GM12878 (cell line): ENCODE data around the gene OSBPL3. TPM values are rescaled to one million over a fixed set of nuclear protein-coding genes. Genes with fewer than 3 reads are reported as not detected.

Source experiments
- ATAC-seq: fragments of 200-7000 bp; cut with Tn5 transposase; 3 replicates; pipeline ENCODE4 v1.9.1; 2020; ENCODE audit warnings: mild to moderate bottlenecking, moderate library complexity
- BruUV-seq: library from RNA; stranded (reverse); fragments of 400-500 nt; replicated peaks from 2 replicates; lab custom pipeline; 2021; lab: Mats Ljungman, UMichigan
- CTCF ChIA-PET: fragments of 300-600 bp; sonication (Branson Sonifier 250); formaldehyde crosslinking; extraction: SDS; loops from one replicate; lab custom pipeline; 2021; ENCODE audit warnings: inconsistent platforms; lab: Yijun Ruan, JAX
- POLR2A ChIA-PET: fragments of 350-600 bp; formaldehyde crosslinking; extraction: SDS; loops from one replicate; lab custom pipeline; 2021; ENCODE audit warnings: inconsistent platforms; lab: Charles Lee
- RAD21 ChIA-PET: fragments of 300-600 bp; sonication (Branson Sonifier 250); formaldehyde crosslinking; loops from one replicate; lab custom pipeline; 2023; ENCODE audit warnings: antibody characterized with exemption; ENCODE audit not compliant: unreplicated experiment; lab: Charles Lee
- SMC1A ChIA-PET: fragments of 300-600 bp; sonication (Branson Sonifier 250); formaldehyde crosslinking; loops from one replicate; lab custom pipeline; 2023; ENCODE audit not compliant: unreplicated experiment, uncharacterized antibody; lab: Charles Lee
- DNase-seq: peaks from one replicate; pipeline ENCODE4 v3.0.0-alpha.2; 2011; ENCODE audit warnings: low read depth, low spot score
- FAIRE-seq: peaks from 3 replicates; lab custom pipeline; 2011; peaks lifted over from hg19 to GRCh38; lab: Jason Lieb, UNC
- H2AFZ ChIP-seq: 2 replicates; pipeline ENCODE4 v1.6.0; 2011; ENCODE audit warnings: low read depth, low read length, control low read depth; ENCODE audit not compliant: control insufficient read depth
- H3K27ac ChIP-seq: 2 replicates; pipeline ENCODE4 v1.5.1; 2011; ENCODE audit warnings: control low read depth; ENCODE audit not compliant: control insufficient read depth, insufficient read depth
- H3K27me3 ChIP-seq, 2 experiments: replicated peaks in 1 of 2; 2 replicates each; pipeline versions ENCODE4 v1.6.0 to v1.6.1; 2011; ENCODE audit warnings: low read length in 1 of 2; ENCODE audit not compliant: control insufficient read depth in 2 of 2, insufficient read depth in 2 of 2
- H3K36me3 ChIP-seq, 2 experiments: 2 replicates each; pipeline ENCODE4 v1.5.1; 2011; ENCODE audit warnings: low read length in 1 of 2; ENCODE audit not compliant: control insufficient read depth in 2 of 2, insufficient read depth in 2 of 2
- H3K4me1 ChIP-seq: 2 replicates; pipeline ENCODE4 v1.6.1; 2011; ENCODE audit warnings: mild to moderate bottlenecking, low read length, moderate library complexity, mixed read lengths; ENCODE audit not compliant: control insufficient read depth, insufficient read depth
- H3K4me2 ChIP-seq: 2 replicates; pipeline ENCODE4 v1.6.0; 2011; ENCODE audit warnings: control low read depth; ENCODE audit not compliant: control insufficient read depth, insufficient read depth
- H3K4me3 ChIP-seq: fragments of 200-600 bp; sonication (generic); 2 replicates; pipeline ENCODE4 v1.5.1; 2016
- H3K79me2 ChIP-seq: 2 replicates; pipeline ENCODE4 v1.6.0; 2011; ENCODE audit warnings: low read length; ENCODE audit not compliant: control insufficient read depth, insufficient read depth
- H3K9ac ChIP-seq: 2 replicates; pipeline ENCODE4 v1.8.0; 2011; ENCODE audit warnings: low read length, control low read depth, mixed read lengths; ENCODE audit not compliant: control insufficient read depth, insufficient read depth
- H3K9me3 ChIP-seq: replicated peaks from 3 replicates; pipeline ENCODE4 v1.5.1; 2011; ENCODE audit warnings: mild to moderate bottlenecking, low read length; ENCODE audit not compliant: control insufficient read depth, insufficient read depth
- H4K20me1 ChIP-seq: 2 replicates; pipeline ENCODE4 v1.6.0; 2011; ENCODE audit not compliant: control insufficient read depth, insufficient read depth
- BHLHE40 ChIP-seq, 2 experiments: fragments of 450-650 bp in 1 of 2; IDR thresholded peaks; 2 replicates each; pipeline ENCODE4 v1.6.1; 2011 to 2017; ENCODE audit warnings: low read depth in 2 of 2, borderline replicate concordance in 1 of 2, improper control_type of control experiment in 1 of 2, low read length in 1 of 2, mild to moderate bottlenecking in 1 of 2
- EED ChIP-seq: sonication (generic); IDR thresholded peaks from 2 replicates; pipeline ENCODE4 v1.6.1; 2016; ENCODE audit warnings: antibody characterized with exemption, low read depth
- MAX ChIP-seq: IDR thresholded peaks from 2 replicates; pipeline ENCODE4 v1.6.1; 2012; ENCODE audit warnings: low read depth, low read length, improper control_type of control experiment
- MEF2B ChIP-seq: fragments of 450-650 bp; IDR thresholded peaks from 2 replicates; pipeline ENCODE4 v1.6.1; 2018; ENCODE audit warnings: mild to moderate bottlenecking, moderate library complexity; ENCODE audit not compliant: partially characterized antibody, poor library complexity, severe bottlenecking
- MTA2 ChIP-seq: fragments of 450-650 bp; IDR thresholded peaks from 2 replicates; pipeline ENCODE4 v1.6.1; 2016; ENCODE audit warnings: low read depth, mild to moderate bottlenecking, moderate library complexity
- MTA3 ChIP-seq: IDR thresholded peaks from 2 replicates; pipeline ENCODE4 v1.6.1; 2012; ENCODE audit warnings: low read length, inconsistent platforms, borderline replicate concordance
- RELA ChIP-seq: fragments of 450-650 bp; IDR thresholded peaks from 2 replicates; pipeline ENCODE4 v1.8.0; 2014; ENCODE audit warnings: borderline replicate concordance; ENCODE audit not compliant: partially characterized antibody
- RFX5 ChIP-seq: IDR thresholded peaks from 2 replicates; pipeline ENCODE4 v1.6.1; 2011; ENCODE audit warnings: low read depth, low read length, improper control_type of control experiment
- SIN3A ChIP-seq: IDR thresholded peaks from 2 replicates; pipeline ENCODE4 v1.6.1; 2012; ENCODE audit warnings: low read depth, low read length, improper control_type of control experiment
- WRNIP1 ChIP-seq: IDR thresholded peaks from 2 replicates; pipeline ENCODE4 v1.6.1; 2011; ENCODE audit warnings: low read depth, low read length, improper control_type of control experiment, borderline replicate concordance
- ZZZ3 ChIP-seq: IDR thresholded peaks from 2 replicates; pipeline ENCODE4 v1.6.1; 2011; ENCODE audit warnings: low read depth; ENCODE audit not compliant: control insufficient read depth, insufficient read length
- WGBS: methylation state at CpG from one replicate; pipeline ENCODE4 v1.1.6; 2016; ENCODE audit warnings: low lambda C conversion rate; ENCODE audit not compliant: insufficient replicate concordance, insufficient coverage; ENCODE audit errors: missing lambda C conversion rate; 5-methylcytosine and 5-hydroxymethylcytosine counted together
- in situ Hi-C: fragments of 300-500 bp; cut with MboI; formaldehyde crosslinking; loops from 9 replicates; pipeline ENCODE4 v1.14.3; 2018; ENCODE audit warnings: mixed read lengths
- intact Hi-C: fragments of 100-400 bp; cut with micrococcal nuclease; formaldehyde crosslinking; loops from one replicate; pipeline ENCODE4 v1.14.2; 2022; ENCODE audit not compliant: unreplicated experiment
- polyA plus RNA-seq, 11 experiments: library from polyadenylated mRNA; depleted of rRNA in 4 of 11; unstranded in 6 of 11; stranded (reverse) in 5 of 11; fragments of >200 nt; fragmentation: Nextera tagmentation in 4 of 11; fragmentation: Illumina TruSeq in 1 of 11; extraction: Ambion mirVana in 4 of 11; extraction: Trizol in 1 of 11; gene quantifications; 1 replicate in 1 of 11; 2 replicates in 10 of 11; pipeline versions ENCODE4 v1.2.1 to v1.2.3, GENCODE V29; 2011 to 2016; ENCODE audit warnings: inconsistent platforms in 2 of 11, missing spikeins in 2 of 11, low read depth in 1 of 11
- total RNA-seq, 4 experiments: library from RNA; depleted of rRNA in 3 of 4; stranded (reverse); fragments of >200 nt in 3 of 4; fragmentation: Illumina TruSeq in 1 of 4; extraction: Trizol in 1 of 4; gene quantifications; 2 replicates each; pipeline versions ENCODE4 v1.2.1 to v1.2.3, GENCODE V29; 2013 to 2021
- TF ChIP-seq, protein P1 (sequence below): fragments of 450-650 bp; IDR thresholded peaks from 2 replicates; pipeline ENCODE4 v1.6.1; 2017; ENCODE audit warnings: mild to moderate bottlenecking, moderate library complexity

OSBPL3 gene
- total and polyA plus RNA-seq, 10 of the 15 experiments (the other 5 are each of a cell fraction or from before 2014, with no cell fraction given), result 6.1 to 46.6 (median 27.0) TPM

DNA sequence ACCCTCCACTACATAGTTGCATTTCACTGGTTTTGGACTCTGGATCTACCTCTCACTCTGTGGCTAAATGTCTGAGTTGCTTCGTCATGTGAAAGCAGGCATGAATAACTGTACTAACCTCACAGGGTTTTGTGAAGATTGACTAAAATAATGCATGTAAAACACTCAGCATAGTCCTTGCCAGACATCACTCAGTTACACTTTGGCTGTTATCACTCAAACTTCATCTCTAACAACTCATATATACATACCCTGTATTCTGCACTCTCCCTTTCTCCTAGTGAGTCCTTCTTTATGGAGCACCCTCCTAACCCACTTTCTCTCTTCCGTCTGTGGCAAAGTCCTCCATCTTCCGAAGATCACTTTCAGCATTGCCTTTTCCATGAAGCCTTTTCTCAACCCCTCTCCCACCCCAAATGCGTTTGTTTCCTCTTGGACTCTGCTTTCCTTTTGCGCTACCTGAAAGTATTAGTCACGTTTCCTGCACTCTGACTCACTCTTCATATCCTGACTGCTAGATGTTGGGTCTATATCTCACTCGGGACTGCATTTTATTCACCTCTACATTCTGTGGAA is 72.6 kb downstream of the OSBPL3 start (continued):
- TF ChIP-seq, protein P1, sequence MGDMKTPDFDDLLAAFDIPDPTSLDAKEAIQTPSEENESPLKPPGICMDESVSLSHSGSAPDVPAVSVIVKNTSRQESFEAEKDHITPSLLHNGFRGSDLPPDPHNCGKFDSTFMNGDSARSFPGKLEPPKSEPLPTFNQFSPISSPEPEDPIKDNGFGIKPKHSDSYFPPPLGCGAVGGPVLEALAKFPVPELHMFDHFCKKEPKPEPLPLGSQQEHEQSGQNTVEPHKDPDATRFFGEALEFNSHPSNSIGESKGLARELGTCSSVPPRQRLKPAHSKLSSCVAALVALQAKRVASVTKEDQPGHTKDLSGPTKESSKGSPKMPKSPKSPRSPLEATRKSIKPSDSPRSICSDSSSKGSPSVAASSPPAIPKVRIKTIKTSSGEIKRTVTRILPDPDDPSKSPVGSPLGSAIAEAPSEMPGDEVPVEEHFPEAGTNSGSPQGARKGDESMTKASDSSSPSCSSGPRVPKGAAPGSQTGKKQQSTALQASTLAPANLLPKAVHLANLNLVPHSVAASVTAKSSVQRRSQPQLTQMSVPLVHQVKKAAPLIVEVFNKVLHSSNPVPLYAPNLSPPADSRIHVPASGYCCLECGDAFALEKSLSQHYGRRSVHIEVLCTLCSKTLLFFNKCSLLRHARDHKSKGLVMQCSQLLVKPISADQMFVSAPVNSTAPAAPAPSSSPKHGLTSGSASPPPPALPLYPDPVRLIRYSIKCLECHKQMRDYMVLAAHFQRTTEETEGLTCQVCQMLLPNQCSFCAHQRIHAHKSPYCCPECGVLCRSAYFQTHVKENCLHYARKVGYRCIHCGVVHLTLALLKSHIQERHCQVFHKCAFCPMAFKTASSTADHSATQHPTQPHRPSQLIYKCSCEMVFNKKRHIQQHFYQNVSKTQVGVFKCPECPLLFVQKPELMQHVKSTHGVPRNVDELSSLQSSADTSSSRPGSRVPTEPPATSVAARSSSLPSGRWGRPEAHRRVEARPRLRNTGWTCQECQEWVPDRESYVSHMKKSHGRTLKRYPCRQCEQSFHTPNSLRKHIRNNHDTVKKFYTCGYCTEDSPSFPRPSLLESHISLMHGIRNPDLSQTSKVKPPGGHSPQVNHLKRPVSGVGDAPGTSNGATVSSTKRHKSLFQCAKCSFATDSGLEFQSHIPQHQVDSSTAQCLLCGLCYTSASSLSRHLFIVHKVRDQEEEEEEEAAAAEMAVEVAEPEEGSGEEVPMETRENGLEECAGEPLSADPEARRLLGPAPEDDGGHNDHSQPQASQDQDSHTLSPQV, result no peak

DNA sequence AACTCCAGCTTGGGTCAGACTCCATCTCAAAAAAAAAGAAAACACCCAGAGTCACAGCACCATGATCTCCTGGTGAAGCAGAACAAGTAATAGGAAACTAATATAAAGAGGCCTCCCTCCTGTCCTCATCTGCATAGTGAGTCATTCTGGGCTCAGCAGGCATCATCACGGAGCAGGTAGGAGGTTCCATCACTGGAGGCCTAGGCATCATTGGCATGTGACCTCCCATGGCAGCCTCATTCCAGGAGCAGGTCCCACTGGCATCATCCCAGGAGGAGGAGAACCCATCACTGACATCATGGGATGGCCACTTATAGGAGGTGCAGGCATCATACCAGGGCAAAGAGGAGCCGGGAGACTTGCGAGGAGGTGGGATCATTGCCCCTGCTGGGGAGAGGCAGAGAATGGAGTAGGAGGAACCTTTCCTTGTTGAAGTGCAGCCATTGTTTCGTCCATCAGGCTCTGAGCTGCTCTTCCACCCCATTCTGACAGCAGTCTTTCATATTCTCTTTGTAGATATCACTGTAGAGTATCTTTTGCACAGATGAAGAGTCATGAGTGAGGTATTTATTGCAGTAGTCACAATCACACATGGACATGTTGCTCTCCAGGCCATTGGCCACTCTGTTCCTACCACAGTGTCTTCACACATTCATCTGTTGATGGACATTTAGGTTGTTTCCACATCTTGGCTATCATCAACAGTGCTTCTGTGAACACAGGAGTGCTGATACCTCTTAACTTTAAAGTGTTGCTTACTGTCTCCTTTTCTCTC is 73.8 kb downstream of the OSBPL3 start:
- no peak overlapping the region for H3K4me2 ChIP-seq
- H3K27ac ChIP-seq, result peak overlapping the region; percentile 80
- H2AFZ ChIP-seq, result no peak overlapping the region
- peaks cover 55% of the 10 kb centered on the region for H3K79me2 ChIP-seq
- H3K9me3 ChIP-seq, result no peaks in the 10 kb centered on the region
- H3K4me1 ChIP-seq, result peaks cover 40% of the 10 kb centered on the region
- DNase-seq (no peak), FAIRE-seq (no peak), ATAC-seq (no peak)
- no peaks in the 10 kb centered on the region for H3K27me3 ChIP-seq
- SMC1A ChIA-PET, result interaction anchor here (0.9 to 1.5 kb wide), 5 partner anchors 8 to 84 kb away, joined by 3 to 4 read pairs (median 4); no protein-coding TSS in a partner anchor
- no peaks in the 10 kb centered on the region for H4K20me1 ChIP-seq
- no TSS peak for BruUV-seq
- in situ Hi-C loops (loop anchor here (25.0 kb wide), 1 partner anchor 1056 kb away; no protein-coding TSS in a partner anchor), intact Hi-C loops (no loop called here)
- no peak overlapping the region for H3K9ac ChIP-seq
- TF ChIP-seq MAX (no peak), SIN3A (no peak), ZZZ3 (no peak), MEF2B (no peak), MTA3 (no peak), EED (no peak), RELA (no peak), BHLHE40 (IDR thresholded peaks at IDR 0.05; ENCODE audit: borderline replicate concordance in 1 of 2, low read depth in 2 of 2, low read length in 1 of 2) (no peak), MTA2 (no peak), RFX5 (no peak), WRNIP1 (no peak)
- H3K36me3 ChIP-seq, result no peaks in the 10 kb centered on the region
- RAD21 ChIA-PET, result interaction anchor here (1.5 kb wide), 1 partner anchor 72 kb away, joined by 5 read pairs; no protein-coding TSS in a partner anchor
- 78% methylated on average over 4 of the region's 4 CpGs for whole genome bisulfite sequencing
- no peak overlapping the region for H3K4me3 ChIP-seq
- POLR2A ChIA-PET, result no interaction called here
- CTCF ChIA-PET, result interaction anchor here (1.2 to 1.5 kb wide), 2 partner anchors 10 to 14 kb away, joined by 3 to 5 read pairs; no protein-coding TSS in a partner anchor
